Measurements from ENCODE around the gene SLC10A7. TPM values are rescaled to one million over a fixed set of nuclear protein-coding genes. Genes with fewer than 3 reads are reported as not detected.
A peak's percentile ranks its signal among the peaks of the same experiment; 100 is the strongest.

The SLC10A7 gene
- total RNA-seq, 3 donors from 2014 or later (not counting 1 experiment from before 2014, with no cell fraction given): 16.0 to 29.4 (median 26.3) TPM

DNA sequence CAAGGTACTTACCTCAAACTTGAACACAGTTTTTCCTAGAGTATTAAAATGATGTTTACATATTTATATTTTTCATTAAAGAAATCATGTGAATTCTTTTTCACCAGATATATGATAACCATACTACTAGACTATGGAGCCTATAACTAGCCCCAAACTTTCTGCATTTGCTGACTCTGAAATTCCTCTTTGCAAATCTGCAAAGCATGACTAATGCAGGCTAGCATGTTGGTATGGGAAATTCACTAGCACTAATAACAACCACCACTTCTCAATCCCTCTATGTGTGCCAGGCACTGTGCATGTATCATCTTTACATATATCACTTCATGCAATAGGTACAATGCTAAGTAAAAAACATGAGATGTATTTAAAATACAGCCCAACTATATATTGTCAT is 51.1 kb downstream of the SLC10A7 start:
- Histone ChIP-seq H3K27ac (ENCODE audit: low read length) (no peak overlapping the region), H3K9me3 (ENCODE audit: control insufficient read depth, insufficient read depth, low read length) (no peaks in the 10 kb centered on the region), H3K4me3 (ENCODE audit: low read length) (no peak overlapping the region), H3K4me1 (ENCODE audit: control insufficient read depth, insufficient read depth, low read length) (no peaks in the 10 kb centered on the region), H3K36me3 (ENCODE audit: control insufficient read depth, insufficient read depth, low read length) (no peaks in the 10 kb centered on the region), H3K27me3 (ENCODE audit: control insufficient read depth, insufficient read depth, low read length) (no peaks in the 10 kb centered on the region)
- intact Hi-C loops (cut with micrococcal nuclease): no loop called here
- no peak overlapping the region for H3K4me3 Mint-ChIP-seq
- H3K27ac Mint-ChIP-seq: no peak overlapping the region
- H3K9me3 Mint-ChIP-seq: no peaks in the 10 kb centered on the region
- H3K36me3 Mint-ChIP-seq: no peaks in the 10 kb centered on the region
- no peak for TF ChIP-seq CTCF (IDR thresholded peaks at IDR 0.05)
- H3K27me3 Mint-ChIP-seq (ENCODE audit: low read depth in 2 of 2): no peaks in the 10 kb centered on the region
- DNase-seq (no peak), ATAC-seq (no peak)
- H3K4me1 Mint-ChIP-seq: peaks cover under 1 to 4% of the 10 kb centered on the region in 2 donors

DNA sequence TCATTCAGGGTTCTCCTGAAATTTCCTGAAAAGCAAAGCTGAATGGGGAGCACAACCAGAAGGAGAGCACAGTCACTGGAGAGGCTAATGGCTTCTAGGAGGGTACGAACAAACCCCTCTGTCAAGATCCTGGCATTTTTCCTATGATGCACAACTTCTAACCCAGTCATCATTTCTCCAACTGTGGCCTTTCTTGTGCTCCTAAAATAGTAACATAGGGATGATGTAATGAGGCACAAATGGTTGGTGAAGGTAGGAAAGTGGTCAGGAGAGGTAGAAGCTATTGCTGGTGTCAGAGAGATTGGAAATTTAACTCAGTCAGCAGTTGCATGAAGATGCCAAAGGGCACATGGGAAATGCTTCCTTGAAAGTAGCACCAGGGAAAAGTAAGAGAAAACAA is 52.7 kb downstream of the SLC10A7 start:
- no peak overlapping the region for H3K27ac Mint-ChIP-seq
- Histone ChIP-seq H3K27ac (ENCODE audit: low read length) (no peak overlapping the region), H3K27me3 (ENCODE audit: control insufficient read depth, insufficient read depth, low read length) (no peaks in the 10 kb centered on the region), H3K4me3 (ENCODE audit: low read length) (no peak overlapping the region), H3K9me3 (ENCODE audit: control insufficient read depth, insufficient read depth, low read length) (no peaks in the 10 kb centered on the region), H3K4me1 (ENCODE audit: control insufficient read depth, insufficient read depth, low read length) (no peaks in the 10 kb centered on the region), H3K36me3 (ENCODE audit: control insufficient read depth, insufficient read depth, low read length) (no peaks in the 10 kb centered on the region)
- no CpG with 5 or more reads among the region's 1 CpG for WGBS (ENCODE audit: insufficient coverage)
- DNase-seq (no peak), ATAC-seq (no peak)
- intact Hi-C loops (cut with micrococcal nuclease): no loop called here
- no peaks in the 10 kb centered on the region for H3K36me3 Mint-ChIP-seq
- TF ChIP-seq CTCF (IDR thresholded peaks at IDR 0.05): no peak
- no peaks in the 10 kb centered on the region for H3K27me3 Mint-ChIP-seq (ENCODE audit: low read depth in 2 of 2)
- peaks cover 0 to 4% of the 10 kb centered on the region in 2 donors for H3K4me1 Mint-ChIP-seq
- H3K4me3 Mint-ChIP-seq: no peak overlapping the region
- no peaks in the 10 kb centered on the region for H3K9me3 Mint-ChIP-seq

GRCh38 chr4:146465628-146466027 is 56.1 kb downstream of the SLC10A7 start:
- H3K4me1 Mint-ChIP-seq: peaks cover 0 to 4% of the 10 kb centered on the region in 2 donors
- H3K27ac Mint-ChIP-seq: peak overlapping the region in 1 of 2 donors; percentile 15
- H3K27me3 Mint-ChIP-seq (ENCODE audit: low read depth in 2 of 2): no peaks in the 10 kb centered on the region

More at GRCh38 chr4:146465628-146466027, 56.1 kb downstream of the SLC10A7 start:
- Mint-ChIP-seq H3K36me3 (no peaks in the 10 kb centered on the region), H3K4me3 (no peak overlapping the region), H3K9me3 (no peaks in the 10 kb centered on the region)
- DNase-seq (no peak), ATAC-seq (no peak)
- no peaks in the 10 kb centered on the region for H3K9me3 ChIP-seq (ENCODE audit: control insufficient read depth, insufficient read depth, low read length)
- no peaks in the 10 kb centered on the region for H3K27me3 ChIP-seq (ENCODE audit: control insufficient read depth, insufficient read depth, low read length)
- no peak for TF ChIP-seq CTCF (IDR thresholded peaks at IDR 0.05)
- no peaks in the 10 kb centered on the region for H3K36me3 ChIP-seq (ENCODE audit: control insufficient read depth, insufficient read depth, low read length)
- H3K4me1 ChIP-seq (ENCODE audit: control insufficient read depth, insufficient read depth, low read length): no peaks in the 10 kb centered on the region
- intact Hi-C loops (cut with micrococcal nuclease): no loop called here
- WGBS (ENCODE audit: insufficient coverage): no CpG with 5 or more reads among the region's 1 CpG
- no peak overlapping the region for H3K27ac ChIP-seq (ENCODE audit: low read length)
- no peak overlapping the region for H3K4me3 ChIP-seq (ENCODE audit: low read length)
